ENCODE results near the gene PTPRN.

Gene PTPRN

DNA sequence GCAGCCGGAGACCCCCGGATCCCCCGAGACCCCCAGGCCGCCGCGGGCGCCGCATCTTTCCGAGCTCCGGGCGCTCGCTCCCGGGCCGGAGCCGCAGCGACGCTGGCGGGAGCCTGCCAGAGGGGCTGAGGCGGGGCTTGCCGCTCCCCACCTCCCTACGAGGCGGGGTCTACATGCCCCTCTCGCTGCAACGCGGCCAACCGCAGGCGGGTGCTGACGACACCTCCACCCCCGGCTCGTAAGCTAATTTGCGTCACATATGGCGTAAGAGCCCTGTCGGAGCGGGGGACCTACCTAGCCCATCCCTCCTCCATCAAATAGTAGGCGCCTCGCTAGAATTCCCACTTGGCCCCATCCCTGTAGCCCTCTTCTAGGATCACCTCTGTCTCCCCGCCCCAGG, at the start of gene PTPRN:
TSS of gene PTPRN (minus strand) at position 124 of the 400 bp plus-strand sequence. CDS start at position 55, 69 bp downstream.
- no peak for TF ChIP-seq GATA3 (IDR thresholded peaks at IDR 0.05; ENCODE audit: low read depth, low read length)
- TF ChIP-seq GATA2 (IDR thresholded peaks at IDR 0.05; ENCODE audit: low read depth, low read length) = no peak

DNA sequence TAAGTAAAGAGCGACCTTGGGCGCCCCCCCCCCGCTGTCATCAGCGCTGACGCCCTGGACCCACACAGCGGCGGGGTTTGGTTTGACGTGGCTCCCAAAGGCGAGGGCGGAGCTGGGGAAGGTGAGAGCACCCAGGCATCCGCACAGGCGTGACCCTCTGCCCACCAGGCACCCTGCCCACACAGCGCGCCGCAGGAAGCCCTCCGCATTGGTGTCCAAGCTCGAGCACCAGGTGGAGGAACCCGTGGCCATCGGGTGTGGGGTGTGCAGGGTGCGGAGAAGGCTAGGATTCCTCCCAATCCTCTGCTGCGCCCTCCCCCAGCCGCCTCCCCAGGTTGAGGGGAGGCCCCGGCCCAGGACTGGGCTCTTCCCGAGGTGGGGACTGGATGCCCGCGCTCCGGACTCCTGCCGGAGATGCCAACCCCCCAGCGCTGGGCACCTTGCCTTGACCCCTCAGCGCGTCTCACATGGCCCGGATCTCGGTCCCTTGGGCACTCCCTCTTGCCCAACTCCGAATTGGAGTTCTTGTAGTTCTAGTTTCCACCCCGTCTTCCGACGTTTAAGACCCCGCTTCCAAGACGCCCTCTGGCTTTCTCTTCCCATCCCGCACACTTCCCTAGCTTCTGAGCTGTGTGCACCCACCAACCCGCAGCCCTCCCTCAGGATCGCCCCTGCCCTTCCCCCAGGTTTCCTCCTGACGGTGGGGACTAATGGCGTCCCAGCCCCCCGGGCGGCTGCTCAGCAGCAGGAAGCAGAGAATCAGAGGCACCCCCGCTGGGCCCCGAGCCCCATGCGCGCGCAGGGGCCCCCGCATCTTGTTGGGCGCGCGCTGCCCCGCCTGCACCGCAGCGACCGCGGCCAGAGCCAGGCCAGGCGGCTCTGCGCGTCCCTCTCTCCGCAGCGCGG, 49.2 kb upstream of the PTPRN start:
- TF ChIP-seq GATA2 (IDR thresholded peaks at IDR 0.05; ENCODE audit: low read depth, low read length) (no peak), GATA3 (IDR thresholded peaks at IDR 0.05; ENCODE audit: low read depth, low read length) (no peak)

DNA sequence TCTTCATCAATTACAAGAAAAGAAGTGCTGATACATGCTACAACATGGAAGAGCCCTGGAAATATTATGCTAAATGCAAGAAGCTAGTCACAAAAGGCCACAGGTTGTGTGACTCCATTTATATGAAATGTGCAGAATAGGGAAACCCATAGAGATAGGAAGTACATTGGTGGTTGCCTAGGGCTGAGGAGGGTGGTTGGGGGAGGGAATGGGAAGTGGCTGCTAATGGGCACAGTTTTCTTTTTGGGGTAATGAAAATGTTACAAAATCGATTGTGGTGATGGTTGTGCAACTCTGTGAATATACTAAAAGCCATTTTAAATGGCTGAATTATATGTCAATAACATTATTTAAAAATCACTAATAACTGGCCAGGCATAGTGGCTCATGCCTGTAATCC, 47.6 kb upstream of the PTPRN start:
- TF ChIP-seq GATA3 (IDR thresholded peaks at IDR 0.05; ENCODE audit: low read depth, low read length) (no peak), GATA2 (IDR thresholded peaks at IDR 0.05; ENCODE audit: low read depth, low read length) (no peak)

DNA sequence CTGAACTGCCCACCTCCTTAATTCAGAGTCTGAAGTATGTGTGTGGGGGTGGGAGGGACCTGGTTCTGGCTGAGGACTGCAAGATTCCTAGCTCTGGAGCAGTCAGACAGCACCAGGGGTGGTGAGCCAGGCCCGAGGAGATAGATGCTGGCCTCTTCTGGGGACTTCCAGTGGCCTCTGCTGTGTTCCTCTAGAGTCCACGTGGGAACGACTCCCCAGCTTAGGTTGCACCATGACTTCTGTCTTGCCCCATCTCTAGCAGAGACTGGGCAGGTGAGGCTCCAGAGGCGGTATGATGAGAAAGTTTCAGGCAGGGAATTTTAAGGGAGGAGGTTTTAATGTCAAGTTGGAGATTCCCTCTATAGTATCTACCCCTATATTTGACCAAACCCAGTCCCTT, 45.4 kb upstream of the PTPRN start:
- TF ChIP-seq GATA2 (IDR thresholded peaks at IDR 0.05; ENCODE audit: low read depth, low read length) (no peak), GATA3 (IDR thresholded peaks at IDR 0.05; ENCODE audit: low read depth, low read length) (no peak)

DNA sequence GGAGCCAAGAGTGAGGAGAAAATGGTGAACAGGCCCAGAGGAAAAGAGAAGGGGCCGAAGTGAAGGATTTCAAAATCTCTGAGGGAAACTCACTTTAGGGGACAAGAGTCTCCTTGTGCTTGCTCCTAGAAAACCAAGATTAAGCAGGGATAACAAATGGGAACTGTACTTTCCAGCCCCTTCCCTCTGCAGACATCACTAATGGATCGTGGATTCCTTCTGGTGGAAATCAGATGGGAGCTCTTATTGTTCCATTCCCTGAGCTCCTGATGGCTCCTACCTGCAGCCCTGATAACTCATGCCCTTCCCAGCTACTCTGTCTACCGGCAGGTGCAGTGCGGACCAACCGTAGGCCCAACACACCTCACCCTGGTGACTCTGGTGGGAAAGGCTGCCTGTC, 43.9 kb upstream of the PTPRN start:
- no peak for TF ChIP-seq GATA2 (IDR thresholded peaks at IDR 0.05; ENCODE audit: low read depth, low read length)
- TF ChIP-seq GATA3 (IDR thresholded peaks at IDR 0.05; ENCODE audit: low read depth, low read length) = no peak

DNA sequence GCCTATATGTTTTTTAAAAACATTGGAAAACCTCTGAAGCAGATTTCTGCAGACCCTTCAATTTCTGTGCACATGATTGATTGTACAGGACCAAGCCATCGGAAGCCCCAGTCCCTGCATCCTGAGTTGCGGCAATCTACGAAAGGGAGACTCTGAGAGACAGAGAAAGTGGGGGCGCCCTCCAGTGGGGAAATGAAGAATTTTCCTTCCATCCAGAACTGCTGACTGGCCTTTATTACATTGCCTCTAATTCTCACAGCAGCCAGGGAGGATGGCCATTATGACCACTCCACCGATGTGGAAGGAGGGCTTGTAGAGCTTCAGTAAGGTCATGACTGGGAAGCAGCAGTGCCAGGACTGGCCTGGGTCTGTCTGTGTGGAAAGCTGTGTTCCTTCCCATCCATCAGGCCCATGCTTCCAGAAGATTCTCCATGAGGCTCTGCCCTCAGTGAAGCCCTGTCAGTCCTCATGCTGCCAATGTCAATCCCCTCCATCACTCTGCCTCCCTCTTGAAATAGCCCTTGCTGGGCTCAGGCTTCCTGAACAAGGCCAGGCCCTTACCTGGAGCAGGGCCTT, 43.3 kb upstream of the PTPRN start:
- TF ChIP-seq GATA3 (IDR thresholded peaks at IDR 0.05; ENCODE audit: low read depth, low read length) (no peak), GATA2 (IDR thresholded peaks at IDR 0.05; ENCODE audit: low read depth, low read length) (no peak)

DNA sequence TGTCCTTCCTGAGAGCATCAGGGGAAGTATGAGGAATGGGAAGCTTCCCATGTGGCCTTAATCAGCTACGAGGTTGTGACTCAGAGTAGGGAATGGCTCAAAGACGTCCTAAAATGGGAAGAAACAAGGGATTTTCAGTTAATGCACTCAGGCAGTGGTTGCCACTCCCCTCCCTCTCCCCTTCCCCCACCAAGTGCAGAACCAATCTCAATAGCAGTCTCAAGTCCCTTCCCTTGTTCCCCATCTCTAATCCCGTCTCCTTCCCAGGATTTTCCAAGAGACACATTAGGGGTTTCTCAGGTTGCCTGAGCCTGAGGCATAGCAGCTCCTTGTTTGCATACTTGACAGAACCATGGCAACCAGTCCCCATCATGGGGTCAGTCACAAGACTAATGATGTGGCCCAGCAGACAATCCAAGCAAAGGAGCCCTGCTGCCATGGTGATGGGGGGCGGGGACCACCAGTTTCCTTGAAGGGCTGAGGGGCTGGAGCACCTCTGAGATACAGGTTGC, 41.6 kb upstream of the PTPRN start:
- TF ChIP-seq GATA3 (IDR thresholded peaks at IDR 0.05; ENCODE audit: low read depth, low read length) (no peak), GATA2 (IDR thresholded peaks at IDR 0.05; ENCODE audit: low read depth, low read length) (no peak)

- TF ChIP-seq GATA2 (IDR thresholded peaks at IDR 0.05; ENCODE audit: low read depth, low read length) = no peak
- TF ChIP-seq GATA3 (IDR thresholded peaks at IDR 0.05; ENCODE audit: low read depth, low read length) = no peak
Measured at GRCh38 chr2:219350215-219350614, 41.0 kb upstream of the PTPRN start.

GRCh38 chr2:219344751-219345430, 35.7 kb upstream of the PTPRN start:
- TF ChIP-seq GATA2 (IDR thresholded peaks at IDR 0.05; ENCODE audit: low read depth, low read length) (no peak), GATA3 (IDR thresholded peaks at IDR 0.05; ENCODE audit: low read depth, low read length) (no peak)

DNA sequence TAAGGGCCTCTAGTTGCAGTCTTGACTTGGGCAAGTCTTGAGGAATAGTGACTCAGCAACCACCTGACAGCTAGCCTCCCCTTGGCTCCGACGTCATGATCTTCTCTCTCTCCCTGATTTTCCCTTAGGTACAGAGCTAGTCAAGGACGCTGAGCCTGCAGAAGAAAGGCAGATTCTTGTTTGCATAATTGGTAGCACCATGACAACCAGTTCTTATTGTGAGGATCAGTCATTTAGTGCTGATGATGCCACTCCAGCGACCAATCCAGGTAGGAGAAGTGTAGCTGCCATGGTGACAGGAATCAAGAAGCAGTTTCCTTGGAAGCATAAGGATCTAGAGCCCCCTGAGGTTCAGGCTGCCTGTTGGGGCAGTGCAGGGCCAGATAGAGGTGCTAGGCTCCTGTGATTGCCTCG, 26.2 kb upstream of the PTPRN start:
- TF ChIP-seq GATA2 (IDR thresholded peaks at IDR 0.05; ENCODE audit: low read depth, low read length) (no peak), GATA3 (IDR thresholded peaks at IDR 0.05; ENCODE audit: low read depth, low read length) (no peak)

GRCh38 chr2:219334076-219334475, 24.9 kb upstream of the PTPRN start:
- no peak for TF ChIP-seq GATA2 (IDR thresholded peaks at IDR 0.05; ENCODE audit: low read depth, low read length)
- TF ChIP-seq GATA3 (IDR thresholded peaks at IDR 0.05; ENCODE audit: low read depth, low read length) = no peak

DNA sequence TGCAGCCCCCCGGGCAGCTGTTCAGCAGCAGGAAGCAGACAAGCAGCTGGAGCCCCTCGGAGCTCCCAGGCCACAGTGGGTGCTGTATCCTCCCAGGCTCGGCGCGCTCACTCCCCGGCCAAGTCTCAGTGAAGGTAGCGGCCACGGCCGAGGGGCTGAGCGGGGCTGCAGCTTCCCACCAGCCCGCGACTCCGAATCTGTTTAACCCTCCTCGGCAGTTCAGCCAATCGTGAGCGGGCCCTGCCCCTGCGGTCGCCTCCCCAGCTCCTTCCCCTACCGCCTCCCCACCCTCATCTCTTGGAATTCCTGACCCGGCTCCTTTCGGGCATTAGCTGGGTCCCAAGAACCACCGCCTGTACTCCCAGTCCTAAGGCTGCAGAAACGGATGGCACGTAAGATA, 23.3 kb upstream of the PTPRN start, which contains the start of gene RESP18:
TSS of gene RESP18 (minus strand) at position 203 of the 400 bp plus-strand sequence.
- no peak for TF ChIP-seq GATA2 (IDR thresholded peaks at IDR 0.05; ENCODE audit: low read depth, low read length)
- no peak for TF ChIP-seq GATA3 (IDR thresholded peaks at IDR 0.05; ENCODE audit: low read depth, low read length)

DNA sequence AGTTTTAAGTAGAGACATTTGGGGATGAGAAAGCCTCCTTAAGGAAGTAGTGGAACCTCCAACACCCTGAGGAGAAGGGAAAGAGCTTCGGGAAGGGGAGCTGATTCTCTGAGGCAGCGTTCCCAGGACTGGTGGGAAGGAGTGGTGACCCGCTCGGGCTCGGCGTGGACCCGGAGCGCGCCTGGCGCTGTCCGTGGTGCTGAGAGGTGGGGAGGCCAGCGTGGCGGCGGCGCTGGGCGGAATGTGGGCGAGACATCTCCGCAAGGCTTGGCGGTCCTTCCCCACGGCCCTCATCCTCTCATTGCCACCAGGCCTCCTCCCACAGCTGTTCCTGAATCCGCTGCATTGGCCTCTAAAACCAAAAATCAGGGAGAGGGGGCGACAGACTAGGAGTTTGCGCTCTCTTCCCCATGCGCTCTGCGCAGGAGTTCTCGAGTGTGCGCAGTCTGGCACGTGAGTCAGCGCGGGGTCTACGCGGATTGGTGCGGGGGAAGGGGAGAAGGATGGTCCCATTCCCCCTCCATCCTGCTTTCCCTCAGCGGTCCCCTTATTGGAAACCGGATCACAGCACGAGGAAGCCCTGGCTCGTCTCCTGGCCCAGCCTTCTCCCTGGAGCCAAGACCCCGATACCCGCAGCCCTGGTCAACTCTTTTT, 22.5 kb upstream of the PTPRN start:
- TF ChIP-seq GATA2 (IDR thresholded peaks at IDR 0.05; ENCODE audit: low read depth, low read length) (no peak), GATA3 (IDR thresholded peaks at IDR 0.05; ENCODE audit: low read depth, low read length) (no peak)

GRCh38 chr2:219327719-219328118, 18.5 kb upstream of the PTPRN start:
- TF ChIP-seq GATA3 (IDR thresholded peaks at IDR 0.05; ENCODE audit: low read depth, low read length) (no peak), GATA2 (IDR thresholded peaks at IDR 0.05; ENCODE audit: low read depth, low read length) (no peak)

Measured in SH-SY5Y (cell line).